Brain pericyte (primary cell): ENCODE measurements around the gene IL9R.
"Not testable (repeated sequence)": the region's sequence is repeated elsewhere in the genome, so short reads cannot be mapped to it uniquely, and the experiment has no call there.

ENCODE experiments used
- DNase-seq: peaks from one replicate; pipeline ENCODE4 v3.0.0-alpha.2; 2012; ENCODE audit warnings: low read depth, low spot score

IL9R gene

GRCh38 chrX:156030474-156030873 is 33.0 kb downstream of the IL9R start:
- not testable (repeated sequence) for DNase-seq
